ENCODE results near the gene GPR83.
"Not testable (repeated sequence)": the region's sequence is repeated elsewhere in the genome, so short reads cannot be mapped to it uniquely, and the experiment has no call there.

GPR83 gene

GRCh38 chr11:94400839-94401772, at the start of gene GPR83:
TSS of gene GPR83 (minus strand) at chr11:94401419. CDS start at chr11:94401247, 172 bp downstream.
- DNase-seq (ENCODE audit: low spot score), result no peak

DNA sequence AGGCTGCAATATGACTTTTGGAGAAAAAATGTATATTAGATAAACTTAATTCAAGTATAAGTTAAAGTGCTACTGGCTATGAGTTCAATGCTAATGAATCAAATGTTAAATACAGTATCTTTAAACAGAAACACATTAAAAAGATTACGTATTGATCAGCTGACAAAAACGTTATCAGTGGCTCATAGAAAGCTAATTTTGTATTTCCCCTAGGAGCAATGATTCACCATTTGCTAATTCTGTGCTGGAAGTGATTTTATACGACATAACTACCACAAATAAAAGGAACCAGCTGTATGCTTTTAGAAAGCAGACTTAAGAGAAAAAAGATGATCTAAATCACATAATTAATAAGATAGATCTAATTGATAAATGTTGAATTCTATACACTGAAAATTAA, 48.8 kb upstream of the GPR83 start:
- DNase-seq (ENCODE audit: low spot score), result no peak

DNA sequence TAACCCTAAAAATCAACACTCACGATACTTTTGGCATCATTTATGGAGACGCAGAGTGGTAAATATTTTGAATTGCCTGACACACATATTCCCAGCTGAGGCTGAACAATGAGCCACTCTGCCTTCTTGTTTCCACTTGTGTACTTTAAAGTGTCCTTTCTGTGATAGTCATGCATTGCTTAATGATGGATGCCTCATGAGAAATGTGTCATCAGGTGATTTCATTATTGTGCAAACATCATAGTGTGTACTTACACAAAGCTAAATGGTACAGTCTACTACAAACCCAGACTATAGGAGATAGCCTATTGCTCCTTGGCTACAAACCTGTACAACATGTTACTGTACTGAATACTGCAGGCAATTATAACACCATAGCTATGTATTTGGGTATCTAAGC, 48.2 kb upstream of the GPR83 start:
- DNase-seq (ENCODE audit: low spot score), result peak; percentile 89

DNA sequence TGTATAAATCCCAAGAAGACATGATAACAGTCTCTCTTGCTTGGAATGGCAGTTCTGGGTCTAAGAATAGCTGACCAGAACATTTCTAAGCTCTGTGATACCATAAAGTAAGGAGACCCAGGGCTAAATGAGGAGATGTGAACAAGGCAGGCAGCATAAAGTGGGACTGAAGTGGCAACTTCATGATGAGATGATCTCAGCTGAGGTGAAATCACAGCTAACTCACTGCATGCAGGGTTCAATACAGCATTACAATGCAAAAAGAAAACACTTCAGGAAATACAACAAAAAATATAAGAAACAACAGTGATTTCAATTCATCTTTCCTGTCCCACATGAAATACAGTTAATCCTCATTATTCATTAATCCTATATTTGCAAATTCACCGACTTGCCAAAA, 47.8 kb upstream of the GPR83 start:
- no peak for DNase-seq (ENCODE audit: low spot score)

DNA sequence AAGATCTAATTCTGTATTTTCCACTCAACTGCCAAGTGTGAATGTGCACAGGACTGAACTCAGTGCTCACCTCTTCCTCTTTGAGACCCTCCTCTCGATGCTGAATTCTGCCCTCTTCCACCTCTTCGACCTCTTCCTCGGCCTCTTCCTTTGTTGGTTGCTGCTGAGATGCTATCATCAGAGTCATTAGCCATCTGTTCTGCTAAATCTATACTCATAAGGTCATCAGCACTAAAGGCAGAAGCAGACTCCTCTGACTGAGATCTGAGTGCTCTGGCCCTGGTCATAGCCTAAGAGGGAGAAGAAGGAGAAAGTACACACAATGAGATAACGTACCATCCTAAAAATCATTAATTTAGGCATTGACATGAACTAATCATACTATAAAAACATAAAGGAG, 45.9 kb upstream of the GPR83 start:
- DNase-seq (ENCODE audit: low spot score), result no peak

DNA sequence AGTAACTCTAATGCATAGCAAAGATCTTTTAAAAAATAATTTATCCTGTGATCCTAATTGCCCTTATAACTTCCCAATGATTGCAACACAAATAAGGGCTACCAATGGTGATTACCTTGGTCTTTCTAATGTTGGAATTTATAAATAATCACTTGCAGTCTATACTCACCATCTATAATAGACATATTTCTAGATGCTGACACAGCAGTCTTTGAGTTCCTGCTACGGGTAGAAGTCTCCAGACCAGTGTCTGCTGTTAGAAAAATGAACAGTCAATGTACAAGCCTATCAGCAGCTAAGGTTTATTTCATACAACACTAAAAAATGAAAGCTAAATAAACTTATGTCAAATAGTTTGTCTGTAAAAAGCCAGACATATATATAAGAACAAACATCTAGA, 44.4 kb upstream of the GPR83 start:
- no peak for DNase-seq (ENCODE audit: low spot score)

DNA sequence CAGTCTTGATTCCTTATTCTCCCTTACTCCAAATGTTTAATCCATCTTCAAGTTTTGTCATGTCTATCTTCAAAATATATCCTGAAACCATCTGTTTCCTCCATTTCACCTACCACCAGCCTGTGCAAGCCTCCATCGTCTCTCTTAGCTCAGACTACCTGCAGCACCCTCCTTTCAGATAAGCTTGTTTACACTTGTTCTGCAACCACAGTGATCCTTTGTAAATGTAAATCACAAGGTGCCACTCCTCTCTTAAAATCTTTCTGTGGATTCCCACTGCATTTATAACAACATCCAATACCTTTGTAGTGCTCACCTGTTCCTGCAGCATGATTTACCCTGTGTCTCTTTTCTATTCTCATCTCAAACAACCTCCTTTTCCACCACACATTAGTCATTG, 31.8 kb upstream of the GPR83 start:
- no peak for DNase-seq (ENCODE audit: low spot score)

- no peak for DNase-seq (ENCODE audit: low spot score)
These were observed 23.4 kb upstream of the GPR83 start for GRCh38 chr11:94424662-94425061.

- no peak for DNase-seq (ENCODE audit: low spot score)
These were observed 22.8 kb upstream of the GPR83 start for GRCh38 chr11:94424011-94424410.

DNA sequence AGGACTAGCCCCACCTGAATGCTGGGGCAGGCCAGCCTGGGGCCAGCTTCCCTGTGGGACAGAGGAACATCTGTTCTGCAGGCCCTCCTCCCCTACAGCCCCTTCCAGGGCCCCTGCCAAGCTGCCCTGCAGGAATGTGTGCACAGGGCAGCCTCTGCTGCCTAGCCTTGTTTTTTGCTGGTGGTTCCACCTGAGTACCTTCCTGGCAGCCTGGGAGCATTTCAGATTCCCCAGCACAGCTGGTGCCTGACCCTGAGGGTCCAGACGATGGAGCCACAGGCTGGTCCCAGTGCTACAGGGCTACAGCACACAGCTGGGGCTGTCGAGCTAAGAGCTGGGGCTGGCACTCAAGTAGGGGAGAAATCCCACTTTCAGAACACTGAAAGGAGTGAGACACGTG, 22.3 kb upstream of the GPR83 start:
- no peak for DNase-seq (ENCODE audit: low spot score)

GRCh38 chr11:94418123-94418765, 17.0 kb upstream of the GPR83 start:
- no peak for DNase-seq (ENCODE audit: low spot score)

- DNase-seq (ENCODE audit: low spot score), result peak; percentile 68
These were observed 16.3 kb upstream of the GPR83 start for GRCh38 chr11:94417386-94417987.

DNA sequence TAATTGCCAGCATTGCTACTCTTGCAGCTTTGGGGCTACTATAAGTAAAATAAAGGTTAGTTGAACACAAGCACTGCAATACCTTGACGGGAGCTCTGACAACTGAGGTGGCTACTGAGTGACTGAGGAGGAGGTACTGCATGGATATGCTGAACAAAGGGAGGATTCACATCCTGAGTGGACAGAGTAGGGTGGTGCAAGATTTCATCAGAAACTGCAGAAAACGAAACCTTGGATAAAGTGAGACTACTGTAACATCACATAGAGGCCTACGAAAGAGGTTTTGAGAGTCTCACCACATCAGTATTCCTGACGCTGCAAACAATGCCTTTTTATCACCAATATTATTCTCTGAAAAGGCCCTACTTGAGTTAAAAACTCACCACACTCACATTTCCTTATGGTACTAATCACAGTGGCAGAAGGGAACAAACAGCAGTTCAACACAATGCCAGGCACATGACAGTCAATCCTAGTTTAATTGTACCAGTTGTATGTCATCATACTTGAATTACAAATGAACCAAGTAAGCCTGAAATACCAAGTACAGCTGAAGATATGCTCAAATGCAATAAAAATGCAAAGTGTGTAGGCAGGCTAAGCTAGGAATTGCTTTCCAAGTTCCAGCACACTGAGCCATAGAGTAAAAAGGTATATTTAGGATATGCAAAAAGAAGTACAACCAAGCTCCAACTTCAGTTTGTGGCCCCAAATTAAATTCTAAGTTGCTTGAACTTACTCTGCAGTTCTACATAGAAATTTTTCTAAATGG, 4.0 kb upstream of the GPR83 start:
- DNase-seq (ENCODE audit: low spot score), result no peak

GRCh38 chr11:94402355-94402754, 1.1 kb upstream of the GPR83 start:
- no peak for DNase-seq (ENCODE audit: low spot score)

GRCh38 chr11:94401773-94402265, 600 bp upstream of the GPR83 start:
- DNase-seq (ENCODE audit: low spot score), result no peak

DNA sequence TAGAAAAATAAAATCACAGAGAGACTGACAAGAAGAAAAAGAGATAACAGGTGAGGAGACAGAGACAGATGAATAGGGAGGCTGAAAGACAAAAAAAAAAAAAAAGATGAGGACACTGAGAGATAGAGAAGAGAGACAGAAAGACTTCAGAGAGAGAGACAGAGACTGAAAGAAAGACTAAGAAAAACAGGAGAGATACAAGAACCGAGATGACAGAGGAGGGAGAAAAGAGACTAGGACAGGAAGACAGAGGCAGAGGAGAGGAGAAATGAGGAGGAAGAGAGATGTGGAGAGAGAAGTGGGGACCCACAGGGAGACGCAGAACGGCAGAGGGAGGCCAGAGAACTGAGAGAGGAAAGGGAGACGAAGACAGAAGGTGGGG, 771 bp downstream of the GPR83 start:
- DNase-seq (ENCODE audit: low spot score), result no peak

- no peak for DNase-seq (ENCODE audit: low spot score)
These were observed 1.2 kb downstream of the GPR83 start for GRCh38 chr11:94400050-94400449.

- no peak for DNase-seq (ENCODE audit: low spot score)
These were observed 3.1 kb downstream of the GPR83 start for GRCh38 chr11:94398101-94398500.

- no peak for DNase-seq (ENCODE audit: low spot score)
These were observed 4.9 kb downstream of the GPR83 start for GRCh38 chr11:94396282-94396681.

DNA sequence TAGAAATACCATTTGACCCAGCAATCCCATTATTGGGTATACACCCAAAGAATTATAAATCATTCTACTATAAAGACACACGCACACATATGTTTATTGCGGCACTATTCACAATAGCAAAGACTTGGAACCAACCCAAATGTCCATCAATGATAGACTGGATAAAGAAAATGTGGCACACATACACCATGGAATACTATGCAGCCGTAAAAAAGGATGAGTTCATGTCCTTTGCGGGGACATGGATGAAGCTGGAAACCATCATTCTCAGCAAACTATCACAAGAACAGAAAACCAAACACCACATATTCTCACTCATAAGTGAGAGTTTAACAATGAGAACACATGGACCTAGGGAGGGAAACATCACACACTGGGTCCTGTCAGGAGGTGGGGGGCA, 9.3 kb downstream of the GPR83 start:
- not testable (repeated sequence) for DNase-seq (ENCODE audit: low spot score)

- no peak for DNase-seq (ENCODE audit: low spot score)
These were observed 21.6 kb downstream of the GPR83 start for GRCh38 chr11:94379613-94380012.

DNA sequence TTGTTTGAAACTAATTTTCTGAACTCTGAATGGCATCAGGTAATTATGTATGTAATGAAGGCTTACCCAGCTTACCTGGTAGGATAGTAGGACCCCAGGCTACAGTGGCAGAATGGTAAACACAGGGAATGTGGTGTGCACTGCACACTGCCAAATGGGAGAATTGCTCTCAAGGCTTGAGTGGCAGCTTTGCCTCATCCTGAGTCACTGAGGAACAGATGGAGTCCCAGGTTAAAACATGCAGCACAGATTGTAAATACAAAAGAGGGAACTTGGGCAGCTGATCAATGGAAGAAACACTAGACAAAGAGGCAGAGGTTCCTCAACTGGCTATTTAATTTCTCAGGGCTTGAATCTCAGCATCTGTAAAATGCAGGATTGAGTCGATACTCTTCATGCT, 24.4 kb downstream of the GPR83 start:
- DNase-seq (ENCODE audit: low spot score), result no peak

All from RKO (cell line).